MCF 10A (cell line): ENCODE data around the gene DDRGK1. TPM values are rescaled to one million over a fixed set of nuclear protein-coding genes. Genes with fewer than 3 reads are reported as not detected.
"Not testable (repeated sequence)": the region's sequence is repeated elsewhere in the genome, so short reads cannot be mapped to it uniquely, and the experiment has no call there.

Experiments used
- BruUV-seq: library from RNA; stranded (reverse); fragments of 400-500 nt; replicated peaks from 2 replicates; lab custom pipeline; 2021; lab: Mats Ljungman, UMichigan
- CTCF ChIA-PET: fragments of 300-600 bp; sonication (Branson Sonifier 250); formaldehyde crosslinking; extraction: SDS; loops from one replicate; lab custom pipeline; 2021; ENCODE audit warnings: antibody characterized with exemption, inconsistent platforms; lab: Yijun Ruan, JAX
- POLR2A ChIA-PET: fragments of 300-600, 350-650 bp; sonication (Branson Sonifier 250); formaldehyde crosslinking; extraction: SDS; loops from one replicate; lab custom pipeline; 2020; ENCODE audit warnings: antibody characterized with exemption, inconsistent platforms; lab: Yijun Ruan, JAX
- DNase-seq: peaks from one replicate; pipeline ENCODE4 v3.0.0-alpha.2; 2018; ENCODE audit not compliant: unreplicated experiment
- H3K27ac Mint-ChIP-seq: one replicate; pipeline ENCODE4 v1.8.0; 2022; ENCODE audit warnings: mild to moderate bottlenecking, low read depth, mixed read lengths; ENCODE audit not compliant: unreplicated experiment
- H3K27me3 Mint-ChIP-seq: one replicate; pipeline ENCODE4 v1.8.0; 2022; ENCODE audit warnings: mixed read lengths; ENCODE audit not compliant: insufficient read depth, unreplicated experiment
- H3K36me3 Mint-ChIP-seq: one replicate; pipeline ENCODE4 v1.8.0; 2022; ENCODE audit warnings: mild to moderate bottlenecking, moderate library complexity, mixed read lengths; ENCODE audit not compliant: insufficient read depth, unreplicated experiment
- H3K4me1 Mint-ChIP-seq: one replicate; pipeline ENCODE4 v1.8.0; 2022; ENCODE audit warnings: mixed read lengths; ENCODE audit not compliant: insufficient read depth, unreplicated experiment
- H3K4me3 Mint-ChIP-seq: one replicate; pipeline ENCODE4 v1.8.0; 2022; ENCODE audit warnings: mild to moderate bottlenecking, moderate library complexity, mixed read lengths; ENCODE audit not compliant: unreplicated experiment
- H3K9me3 Mint-ChIP-seq: one replicate; pipeline ENCODE4 v1.8.0; 2022; ENCODE audit warnings: mixed read lengths; ENCODE audit not compliant: unreplicated experiment
- CTCF ChIP-seq: fragments of 200-600 bp; IDR thresholded peaks from one replicate; pipeline ENCODE4 v1.8.0; 2022; ENCODE audit warnings: antibody characterized with exemption, mild to moderate bottlenecking; ENCODE audit not compliant: unreplicated experiment
- intact Hi-C: fragments of 100-400 bp; cut with micrococcal nuclease; formaldehyde crosslinking; loops from 2 replicates; pipeline ENCODE4 v1.14.1; 2022
- total RNA-seq: library from RNA; stranded (reverse); gene quantifications from 2 replicates; pipeline ENCODE4 v1.2.3, GENCODE V29; 2022

The DDRGK1 gene
- total RNA-seq, 1 experiment from 2014 or later = 116 TPM

- intact Hi-C loops = no loop called here
- DNase-seq = no peak
- ChIA-PET CTCF (interaction anchor here (0.8 to 1.6 kb wide), 4 partner anchors 9 to 131 kb away, joined by 3 to 5 read pairs (median 3); no protein-coding TSS in a partner anchor), POLR2A (interaction anchor here (0.8 to 3.4 kb wide), 10 partner anchors 9 to 242 kb away, joined by 3 to 20 read pairs (median 4); partner anchors contain the start of genes FASTKD5, ITPA, LZTS3 and UBOX5)
- Mint-ChIP-seq H3K27ac (peak overlapping the region; percentile 14), H3K27me3 (no peaks in the 10 kb centered on the region), H3K36me3 (peaks cover 17% of the 10 kb centered on the region), H3K9me3 (no peaks in the 10 kb centered on the region), H3K4me1 (peaks cover 10% of the 10 kb centered on the region), H3K4me3 (no peak overlapping the region)
- no peak for TF ChIP-seq CTCF
- no TSS peak for BruUV-seq
Observed at GRCh38 chr20:3183896-3184612, 20.4 kb downstream of the DDRGK1 start.

- peaks cover 12% of the 10 kb centered on the region for H3K36me3 Mint-ChIP-seq
- H3K27me3 Mint-ChIP-seq, H3K4me1 Mint-ChIP-seq, BruUV-seq, DNase-seq, POLR2A ChIA-PET, H3K9me3 Mint-ChIP-seq, intact Hi-C loops, H3K4me3 Mint-ChIP-seq, H3K27ac Mint-ChIP-seq, CTCF ChIA-PET: not testable (repeated sequence)
Observed at GRCh38 chr20:3182429-3182828, 22.1 kb downstream of the DDRGK1 start.

GRCh38 chr20:3181270-3181669, 23.2 kb downstream of the DDRGK1 start:
- peaks cover 10% of the 10 kb centered on the region for H3K4me1 Mint-ChIP-seq
- peaks cover 6% of the 10 kb centered on the region for H3K36me3 Mint-ChIP-seq
- DNase-seq = no peak
- intact Hi-C loops = no loop called here
- no peak for TF ChIP-seq CTCF
- ChIA-PET POLR2A (interaction anchor here (0.7 kb wide), 1 partner anchor 44 kb away, joined by 4 read pairs; no protein-coding TSS in a partner anchor), CTCF (interaction anchor here (0.8 kb wide), 1 partner anchor 128 kb away, joined by 3 read pairs; no protein-coding TSS in a partner anchor)
- no TSS peak for BruUV-seq
- no peak overlapping the region for H3K27ac Mint-ChIP-seq
- H3K9me3 Mint-ChIP-seq = no peaks in the 10 kb centered on the region
- H3K4me3 Mint-ChIP-seq = no peak overlapping the region
- H3K27me3 Mint-ChIP-seq = no peaks in the 10 kb centered on the region

- BruUV-seq = no TSS peak
- TF ChIP-seq CTCF = no peak
- Mint-ChIP-seq H3K9me3 (no peaks in the 10 kb centered on the region), H3K27me3 (no peaks in the 10 kb centered on the region), H3K4me3 (no peak overlapping the region), H3K27ac (no peak overlapping the region), H3K4me1 (peaks cover 14% of the 10 kb centered on the region), H3K36me3 (peaks cover 4% of the 10 kb centered on the region)
- intact Hi-C loops = no loop called here
- DNase-seq = no peak
- ChIA-PET POLR2A (interaction anchor here (2.3 kb wide), 1 partner anchor 23 kb away, joined by 14 read pairs; no protein-coding TSS in a partner anchor), CTCF (interaction anchor here (0.6 kb wide), 1 partner anchor 39 kb away, joined by 3 read pairs; no protein-coding TSS in a partner anchor)
Observed at GRCh38 chr20:3180319-3180718, 24.2 kb downstream of the DDRGK1 start.
